IMR-90 (cell line): ENCODE data around the gene ADAMTSL2. TPM values are rescaled to one million over a fixed set of nuclear protein-coding genes. Genes with fewer than 3 reads are reported as not detected.

Experiments used
- ATAC-seq: fragments of 200-7000 bp; cut with Tn5 transposase; 2 replicates; pipeline ENCODE4 v1.9.1; 2020; ENCODE audit warnings: low read depth, mild to moderate bottlenecking, moderate library complexity
- BruUV-seq: library from RNA; stranded (reverse); fragments of 400-500 nt; replicated peaks from 2 replicates; lab custom pipeline; 2021; lab: Mats Ljungman, UMichigan
- CTCF ChIA-PET: fragments of 300-600 bp; formaldehyde crosslinking; extraction: SDS; loops from one replicate; lab custom pipeline; 2021; ENCODE audit warnings: antibody characterized with exemption; lab: Yijun Ruan, JAX
- POLR2A ChIA-PET: fragments of 300-600 bp; sonication (Branson Sonifier 250); formaldehyde crosslinking; loops from one replicate; lab custom pipeline; 2022; ENCODE audit warnings: antibody characterized with exemption; ENCODE audit not compliant: unreplicated experiment; lab: Charles Lee
- DNase-seq: peaks from one replicate; pipeline ENCODE4 v3.0.0; 2013
- H2AFZ ChIP-seq: replicated peaks from 2 replicates; pipeline ENCODE3; 2013; ENCODE audit warnings: low read length, mild to moderate bottlenecking; ENCODE audit not compliant: poor library complexity
- H2AK5ac ChIP-seq: 2 replicates; pipeline ENCODE4 v1.6.1; 2013; ENCODE audit warnings: low read depth, low read length, inconsistent platforms
- H2AK9ac ChIP-seq: replicated peaks from 2 replicates; pipeline ENCODE3; 2013; ENCODE audit warnings: mild to moderate bottlenecking, low read depth, low read length, moderate library complexity; ENCODE audit not compliant: poor library complexity
- H2BK120ac ChIP-seq: 2 replicates; pipeline ENCODE4 v1.6.1; 2013; ENCODE audit warnings: low read depth, low read length, inconsistent platforms
- H2BK15ac ChIP-seq: 3 replicates; pipeline ENCODE4 v1.6.1; 2013; ENCODE audit warnings: low read depth, low read length, inconsistent platforms
- H2BK20ac ChIP-seq: 2 replicates; pipeline ENCODE4 v1.6.1; 2013; ENCODE audit warnings: low read depth, mild to moderate bottlenecking, inconsistent platforms, low read length, moderate library complexity
- H2BK5ac ChIP-seq: 2 replicates; pipeline ENCODE4 v1.6.1; 2013; ENCODE audit warnings: mild to moderate bottlenecking, low read depth, low read length, inconsistent platforms; ENCODE audit not compliant: poor library complexity, severe bottlenecking
- H3K14ac ChIP-seq: replicated peaks from 2 replicates; pipeline ENCODE4 v1.6.1; 2013; ENCODE audit warnings: low read depth, low read length, inconsistent platforms
- H3K18ac ChIP-seq: 2 replicates; pipeline ENCODE4 v1.6.1; 2013; ENCODE audit warnings: low read depth, low read length, control low read depth
- H3K23ac ChIP-seq: 2 replicates; pipeline ENCODE4 v1.6.1; 2013; ENCODE audit warnings: low read depth, low read length, inconsistent platforms
- H3K27ac ChIP-seq: 2 replicates; pipeline ENCODE4 v1.5.1; 2013; ENCODE audit warnings: mild to moderate bottlenecking, control low read depth, low read length; ENCODE audit not compliant: insufficient read depth
- H3K27me3 ChIP-seq: 2 replicates; pipeline ENCODE4 v1.6.1; 2013; ENCODE audit warnings: low read length; ENCODE audit not compliant: control insufficient read depth, insufficient read depth
- H3K36me3 ChIP-seq: 2 replicates; pipeline ENCODE4 v1.6.1; 2013; ENCODE audit warnings: low read length, mixed read lengths; ENCODE audit not compliant: control insufficient read depth, insufficient read depth
- H3K4ac ChIP-seq: 2 replicates; pipeline ENCODE4 v1.6.1; 2013; ENCODE audit warnings: low read depth, low read length, inconsistent platforms
- H3K4me1 ChIP-seq: 2 replicates; pipeline ENCODE4 v1.6.1; 2013; ENCODE audit warnings: low read length, mixed read lengths; ENCODE audit not compliant: control insufficient read depth, insufficient read depth
- H3K4me2 ChIP-seq: 2 replicates; pipeline ENCODE4 v1.6.1; 2013; ENCODE audit warnings: low read depth, mild to moderate bottlenecking, control low read depth, low read length, moderate library complexity
- H3K4me3 ChIP-seq: 2 replicates; pipeline ENCODE4 v1.5.1; 2013; ENCODE audit warnings: low read depth, mild to moderate bottlenecking, control low read depth, low read length, moderate library complexity; ENCODE audit not compliant: insufficient read depth
- H3K56ac ChIP-seq: 2 replicates; pipeline ENCODE4 v1.6.1; 2013; ENCODE audit warnings: low read length, inconsistent platforms; ENCODE audit not compliant: insufficient read depth; ENCODE audit errors: extremely low read depth
- H3K79me1 ChIP-seq, 2 experiments: 2 replicates each; pipeline ENCODE4 v1.6.1; 2013; ENCODE audit warnings: low read length in 2 of 2, inconsistent platforms in 1 of 2, low read depth in 1 of 2
- H3K9ac ChIP-seq: 2 replicates; pipeline ENCODE4 v1.6.1; 2013; ENCODE audit warnings: low read depth, low read length, control low read depth
- H3K9me1 ChIP-seq: 2 replicates; pipeline ENCODE4 v1.6.1; 2013; ENCODE audit warnings: low read length, inconsistent platforms; ENCODE audit not compliant: insufficient read depth
- H3K9me3 ChIP-seq: 2 replicates; pipeline ENCODE4 v1.6.1; 2013; ENCODE audit warnings: low read length; ENCODE audit not compliant: control insufficient read depth, insufficient read depth
- H4K20me1 ChIP-seq: 2 replicates; pipeline ENCODE4 v1.6.1; 2013; ENCODE audit warnings: low read length, inconsistent platforms; ENCODE audit not compliant: insufficient read depth
- H4K5ac ChIP-seq: 2 replicates; pipeline ENCODE4 v1.6.1; 2013; ENCODE audit warnings: mild to moderate bottlenecking, low read depth, low read length, control low read depth
- H4K8ac ChIP-seq, 2 experiments: 2 replicates each; pipeline ENCODE4 v1.6.1; 2013; ENCODE audit warnings: low read depth in 2 of 2, low read length in 2 of 2, control low read depth in 1 of 2, inconsistent platforms in 1 of 2
- H4K91ac ChIP-seq: 2 replicates; pipeline ENCODE4 v1.6.1; 2013; ENCODE audit warnings: low read depth, low read length, inconsistent platforms; ENCODE audit not compliant: insufficient read depth
- CEBPB ChIP-seq: IDR thresholded peaks from 2 replicates; pipeline ENCODE4 v1.6.1; 2012; ENCODE audit warnings: low read depth, low read length, improper control_type of control experiment
- CHD1 ChIP-seq: IDR thresholded peaks from 2 replicates; pipeline ENCODE4 v1.6.1; 2012; ENCODE audit warnings: low read depth, low read length, improper control_type of control experiment
- ELK1 ChIP-seq: fragments of 150-350 bp; IDR thresholded peaks from 2 replicates; pipeline ENCODE4 v1.6.1; 2016; ENCODE audit warnings: low read depth, mild to moderate bottlenecking, low read length, moderate library complexity, borderline replicate concordance
- FOS ChIP-seq: fragments of 150-350 bp; IDR thresholded peaks from 2 replicates; pipeline ENCODE4 v1.6.1; 2016; ENCODE audit warnings: low read depth, low read length
- MAZ ChIP-seq: IDR thresholded peaks from 2 replicates; pipeline ENCODE4 v1.6.1; 2012; ENCODE audit warnings: low read depth, mild to moderate bottlenecking, low read length, improper control_type of control experiment, moderate library complexity, borderline replicate concordance
- MXI1 ChIP-seq: IDR thresholded peaks from 2 replicates; pipeline ENCODE4 v1.6.1; 2012; ENCODE audit warnings: low read depth, mild to moderate bottlenecking, low read length, moderate library complexity, borderline replicate concordance
- NFE2L2 ChIP-seq: fragments of 150-350 bp; IDR thresholded peaks from 2 replicates; pipeline ENCODE4 v1.6.1; 2016; ENCODE audit warnings: low read depth, mild to moderate bottlenecking, low read length
- POLR2A ChIP-seq: IDR thresholded peaks from 2 replicates; pipeline ENCODE4 v1.6.1; 2012; ENCODE audit warnings: mild to moderate bottlenecking, low read depth, low read length
- RAD21 ChIP-seq: IDR thresholded peaks from 2 replicates; pipeline ENCODE4 v1.6.1; 2012; ENCODE audit warnings: low read length, improper control_type of control experiment
- RCOR1 ChIP-seq: IDR thresholded peaks from 2 replicates; pipeline ENCODE4 v1.6.1; 2012; ENCODE audit warnings: mild to moderate bottlenecking, low read length, improper control_type of control experiment; ENCODE audit not compliant: insufficient replicate concordance
- SMC3 ChIP-seq: fragments of 150-350 bp; IDR thresholded peaks from 2 replicates; pipeline ENCODE4 v1.6.1; 2016; ENCODE audit warnings: low read depth, mild to moderate bottlenecking, antibody characterized with exemption, low read length, moderate library complexity
- WGBS, 2 experiments: methylation state at CpG; one replicate each; pipeline versions ENCODE4 v1.1.5 to v1.1.7; 2013; ENCODE audit warnings: missing lambda C conversion rate in 2 of 2; ENCODE audit not compliant: insufficient read length in 1 of 2; ENCODE audit errors: extremely low coverage in 2 of 2; 5-methylcytosine and 5-hydroxymethylcytosine counted together
- dilution Hi-C: fragments of 300-500 bp; cut with HindIII; formaldehyde crosslinking; loops from one replicate; pipeline ENCODE4 v1.14.3; 2018; ENCODE audit warnings: low sequenced_read_pairs; ENCODE audit not compliant: unreplicated experiment
- in situ Hi-C: fragments of 300-500 bp; cut with MboI; formaldehyde crosslinking; loops from 3 replicates; pipeline ENCODE4 v1.14.3; 2019; ENCODE audit warnings: low sequenced_read_pairs, inconsistent platforms, mixed read lengths
- intact Hi-C: fragments of 100-400 bp; cut with micrococcal nuclease; formaldehyde crosslinking; loops from 2 replicates; pipeline ENCODE4 v1.10.0; 2022
- polyA plus RNA-seq, 3 experiments: library from polyadenylated mRNA; depleted of rRNA; stranded (reverse); fragments of >200 nt; gene quantifications; 2 replicates each; pipeline ENCODE4 v1.2.3, GENCODE V29; 2012; ENCODE audit warnings: low replicate concordance in 1 of 3
- total RNA-seq: library from RNA; depleted of rRNA; stranded (reverse); fragments of >200 nt; gene quantifications from 2 replicates; pipeline ENCODE4 v1.2.3, GENCODE V29; 2012
- TF ChIP-seq, protein P1 (sequence below): fragments of 150-350 bp; IDR thresholded peaks from 2 replicates; pipeline ENCODE4 v1.6.1; 2017; ENCODE audit warnings: mild to moderate bottlenecking, antibody characterized with exemption, low read length, low read depth

ADAMTSL2 gene
- total and polyA plus RNA-seq, 2 of the 4 experiments (the other 2 are of a cell fraction), result not detected

DNA sequence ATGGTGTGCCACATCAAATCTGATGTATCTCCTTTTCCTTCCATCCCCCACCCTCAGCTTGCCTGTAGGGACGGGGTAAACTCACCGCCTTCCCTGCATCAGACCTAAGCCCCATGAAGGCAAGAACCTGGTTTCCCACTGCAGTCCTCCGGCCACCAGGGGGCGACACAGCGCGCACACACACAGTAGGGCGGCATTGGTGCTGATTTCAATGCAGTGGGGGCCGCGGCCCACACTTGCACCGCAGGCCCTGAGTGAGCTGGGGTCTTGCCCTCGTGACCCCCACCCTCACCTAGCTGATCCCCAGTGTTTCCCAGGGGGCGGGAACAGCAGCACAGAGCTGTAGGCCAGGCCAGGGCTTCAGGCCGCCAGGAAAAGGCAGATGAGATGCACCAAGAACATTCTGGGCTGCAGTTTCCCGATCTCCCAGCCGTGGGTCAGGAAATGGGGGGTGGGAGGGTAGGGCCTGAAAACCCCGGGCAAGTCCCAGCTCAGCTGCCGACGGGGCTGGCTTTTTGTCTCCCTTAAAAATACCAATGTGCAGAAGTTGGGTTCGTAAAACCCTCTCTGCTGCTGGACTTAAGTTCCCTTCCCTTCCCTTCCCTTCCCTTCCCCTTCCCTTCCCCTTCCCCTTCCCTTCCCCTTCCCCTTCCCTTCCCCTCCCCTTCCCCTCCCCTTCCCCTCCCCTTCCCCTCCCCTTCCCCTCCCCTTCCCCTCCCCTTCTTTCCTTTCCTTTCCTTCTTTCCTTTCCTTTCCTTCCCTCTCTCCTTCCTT, 55.1 kb downstream of the ADAMTSL2 start (continued):
- no peak for TF ChIP-seq FOS

GRCh38 chr9:133590231-133590855, 55.8 kb downstream of the ADAMTSL2 start:
- H3K18ac ChIP-seq, result no peak overlapping the region
- intact Hi-C loops, result no loop called here
- no peak overlapping the region for H2AFZ ChIP-seq
- ATAC-seq, result no peak
- H3K23ac ChIP-seq, result no peak overlapping the region
- no peak overlapping the region for H2BK5ac ChIP-seq
- H3K4ac ChIP-seq, result no peak overlapping the region
- no peak overlapping the region for H2BK120ac ChIP-seq
- H3K36me3 ChIP-seq, result no peaks in the 10 kb centered on the region
- POLR2A ChIA-PET, result no interaction called here
- H2AK5ac ChIP-seq, result no peak overlapping the region
- no peak overlapping the region for H4K5ac ChIP-seq
- no peaks in the 10 kb centered on the region for H3K4me1 ChIP-seq
- no peak overlapping the region for H4K91ac ChIP-seq
- H3K27ac ChIP-seq, result no peak overlapping the region
- no peaks in the 10 kb centered on the region for H3K79me1 ChIP-seq
- H2AK9ac ChIP-seq, result peak overlapping the region; percentile 15
- no peak overlapping the region for H4K8ac ChIP-seq
- dilution Hi-C loops, result no loop called here
- no peaks in the 10 kb centered on the region; the same call in 1 of the 2 replicates for H4K20me1 ChIP-seq
- H3K56ac ChIP-seq, result no peak overlapping the region
- no peak overlapping the region for H2BK20ac ChIP-seq
- H3K9me1 ChIP-seq, result no peaks in the 10 kb centered on the region
- H3K27me3 ChIP-seq, result peaks cover 24% of the 10 kb centered on the region; the same call in 1 of the 2 replicates
- no peak overlapping the region for H3K9ac ChIP-seq
- in situ Hi-C loops, result no loop called here
- WGBS, 2 experiments, result 56% methylated on average over 10 of the region's 20 CpGs; no CpG with 5 or more reads in 1 of the 2 experiments
- BruUV-seq, result no TSS peak
- peaks cover 2% of the 10 kb centered on the region; the same call in 1 of the 2 replicates for H3K9me3 ChIP-seq
- H3K4me3 ChIP-seq, result no peak overlapping the region
- no peak overlapping the region for H3K14ac ChIP-seq
- no peak overlapping the region for H2BK15ac ChIP-seq
- CTCF ChIA-PET, result no interaction called here
- no peak overlapping the region for H3K4me2 ChIP-seq
- no peak for DNase-seq
- no peak for TF ChIP-seq MXI1
- TF ChIP-seq SMC3, result no peak
- no peak for TF ChIP-seq MAZ
- no peak for TF ChIP-seq CHD1
- TF ChIP-seq RCOR1, result no peak
- TF ChIP-seq ELK1, result no peak
- TF ChIP-seq, protein P1, sequence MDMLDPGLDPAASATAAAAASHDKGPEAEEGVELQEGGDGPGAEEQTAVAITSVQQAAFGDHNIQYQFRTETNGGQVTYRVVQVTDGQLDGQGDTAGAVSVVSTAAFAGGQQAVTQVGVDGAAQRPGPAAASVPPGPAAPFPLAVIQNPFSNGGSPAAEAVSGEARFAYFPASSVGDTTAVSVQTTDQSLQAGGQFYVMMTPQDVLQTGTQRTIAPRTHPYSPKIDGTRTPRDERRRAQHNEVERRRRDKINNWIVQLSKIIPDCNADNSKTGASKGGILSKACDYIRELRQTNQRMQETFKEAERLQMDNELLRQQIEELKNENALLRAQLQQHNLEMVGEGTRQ, result no peak
- no peak for TF ChIP-seq POLR2A
- no peak for TF ChIP-seq NFE2L2
- TF ChIP-seq CEBPB, result no peak
- TF ChIP-seq RAD21, result no peak
